Ishikawa (cell line): ENCODE measurements around the gene TLN1.

Source experiments
- EP300 ChIP-seq: IDR thresholded peaks from 2 replicates; pipeline ENCODE4 v1.6.1; 2012; ENCODE audit warnings: borderline replicate concordance
- RAD21 ChIP-seq: IDR thresholded peaks from 2 replicates; pipeline ENCODE4 v1.6.1; 2012; ENCODE audit warnings: low read depth
- TAF1 ChIP-seq: IDR thresholded peaks from 2 replicates; pipeline ENCODE4 v1.6.1; 2012; ENCODE audit warnings: low read depth, mild to moderate bottlenecking
- TCF12 ChIP-seq: IDR thresholded peaks from 2 replicates; pipeline ENCODE4 v1.6.1; 2012; ENCODE audit warnings: low read depth
- YY1 ChIP-seq: IDR thresholded peaks from 2 replicates; pipeline ENCODE4 v1.6.1; 2012; ENCODE audit warnings: low read depth
- TF ChIP-seq, protein P1 (sequence below): IDR thresholded peaks from 2 replicates; pipeline ENCODE4 v1.6.1; 2012

GRCh38 chr9:35651956-35652828, 79.8 kb downstream of the TLN1 start:
- TF ChIP-seq TAF1 = no peak
- TF ChIP-seq YY1 = no peak
- TF ChIP-seq, protein P1, sequence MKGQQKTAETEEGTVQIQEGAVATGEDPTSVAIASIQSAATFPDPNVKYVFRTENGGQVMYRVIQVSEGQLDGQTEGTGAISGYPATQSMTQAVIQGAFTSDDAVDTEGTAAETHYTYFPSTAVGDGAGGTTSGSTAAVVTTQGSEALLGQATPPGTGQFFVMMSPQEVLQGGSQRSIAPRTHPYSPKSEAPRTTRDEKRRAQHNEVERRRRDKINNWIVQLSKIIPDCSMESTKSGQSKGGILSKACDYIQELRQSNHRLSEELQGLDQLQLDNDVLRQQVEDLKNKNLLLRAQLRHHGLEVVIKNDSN = no peak
- TF ChIP-seq RAD21 = no peak
- TF ChIP-seq EP300 = no peak
- no peak for TF ChIP-seq TCF12
